NCI-H2029 treated with DMSO at 0.1 percent for 48 hours (cell line): ENCODE results near the gene C3orf20.
"Not testable (repeated sequence)": the region's sequence is repeated elsewhere in the genome, so short reads cannot be mapped to it uniquely, and the experiment has no call there.

Source experiments
- DNase-seq: peaks from one replicate; lab custom pipeline; 2025; lab: John Stamatoyannopoulos, UW

The C3orf20 gene

DNA sequence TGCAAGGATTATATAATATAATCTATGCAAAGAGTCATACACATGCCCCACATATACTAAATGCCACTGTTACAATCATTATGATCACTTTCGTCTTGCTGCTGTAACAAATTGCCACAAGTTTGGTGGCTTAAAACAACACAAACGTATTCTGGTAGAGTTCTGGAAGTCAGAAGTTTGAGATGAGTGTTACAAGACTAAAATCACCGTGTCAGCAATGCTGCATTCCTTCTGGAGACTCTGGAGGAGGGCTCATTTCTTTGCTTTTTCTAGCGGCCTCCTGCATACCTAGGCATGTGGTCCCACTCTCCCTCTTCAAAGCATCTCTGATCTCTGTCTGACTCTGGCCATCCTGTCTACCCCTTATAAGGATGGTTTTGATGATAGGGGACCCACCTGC is 24.7 kb upstream of the C3orf20 start:
- DNase-seq: no peak

DNA sequence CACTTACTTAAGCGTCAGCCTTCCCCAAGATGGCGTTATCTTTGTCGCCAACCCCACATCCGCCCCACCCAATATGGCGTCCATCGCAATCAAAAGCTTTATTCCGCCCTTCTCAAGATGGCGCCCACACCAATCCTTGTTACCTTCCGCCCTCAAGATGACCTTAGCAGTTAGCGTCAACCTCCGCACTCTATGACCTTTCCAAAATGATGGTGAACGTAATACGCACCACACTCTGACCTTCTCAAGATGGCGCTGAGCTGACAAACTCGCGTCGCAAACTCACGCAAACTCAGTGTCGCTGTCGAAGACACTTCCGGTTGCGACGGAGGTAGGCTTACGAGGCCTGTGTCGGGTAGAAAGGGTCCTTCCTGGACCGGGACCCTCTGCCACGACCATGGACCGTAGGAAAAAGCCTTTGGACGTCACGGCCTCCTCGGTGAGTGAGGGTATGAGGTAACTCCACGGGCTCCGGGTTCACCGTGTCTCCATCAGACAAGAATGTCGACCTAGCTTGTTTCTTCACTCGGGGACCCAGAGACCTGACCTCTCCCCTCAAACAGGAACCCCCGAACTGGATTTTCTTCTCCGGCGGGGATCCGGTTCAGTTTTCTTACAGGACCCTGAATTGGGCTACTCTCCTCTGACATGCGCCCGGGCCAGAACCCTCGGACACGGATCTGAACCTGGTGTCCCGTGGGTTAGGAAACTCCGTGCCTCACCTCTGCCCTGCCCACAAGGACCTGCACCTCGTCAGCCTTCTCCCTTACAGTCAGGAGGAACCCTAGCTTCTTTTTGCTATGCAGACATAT is 23.3 kb upstream of the C3orf20 start, which contains the start of gene CCDC174:
Gene CCDC174 (plus strand): TSS at position 323 of the 812 bp plus-strand sequence. CDS start 75 bp downstream, at position 398.
- DNase-seq: peak; percentile 99

DNA sequence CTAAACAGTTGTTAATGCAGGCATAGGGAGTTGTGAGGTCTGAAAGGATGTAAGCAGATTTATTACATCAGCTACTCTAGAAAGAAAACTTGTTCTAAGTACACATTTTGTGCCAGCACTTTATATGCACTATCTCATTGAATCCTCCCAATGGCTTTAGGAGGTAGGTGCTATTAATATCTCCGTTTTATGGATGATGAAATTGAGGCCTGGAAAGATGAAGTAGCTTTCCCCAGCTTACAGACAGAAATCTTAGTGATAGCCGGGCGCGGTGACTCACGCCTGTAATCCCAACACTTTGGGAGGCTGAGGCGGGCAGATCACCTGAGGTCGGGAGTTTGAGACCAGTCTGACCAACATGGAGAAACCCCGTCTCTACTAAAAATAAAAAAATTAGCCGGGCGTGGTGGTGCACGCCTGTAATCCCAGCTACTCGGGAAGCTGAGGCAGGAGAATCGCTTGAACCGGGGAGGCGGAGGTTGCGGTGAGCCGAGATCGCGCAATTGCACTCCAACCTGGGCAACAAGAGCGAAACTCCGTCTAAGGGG is 22.5 kb upstream of the C3orf20 start:
- DNase-seq: not testable (repeated sequence)

DNA sequence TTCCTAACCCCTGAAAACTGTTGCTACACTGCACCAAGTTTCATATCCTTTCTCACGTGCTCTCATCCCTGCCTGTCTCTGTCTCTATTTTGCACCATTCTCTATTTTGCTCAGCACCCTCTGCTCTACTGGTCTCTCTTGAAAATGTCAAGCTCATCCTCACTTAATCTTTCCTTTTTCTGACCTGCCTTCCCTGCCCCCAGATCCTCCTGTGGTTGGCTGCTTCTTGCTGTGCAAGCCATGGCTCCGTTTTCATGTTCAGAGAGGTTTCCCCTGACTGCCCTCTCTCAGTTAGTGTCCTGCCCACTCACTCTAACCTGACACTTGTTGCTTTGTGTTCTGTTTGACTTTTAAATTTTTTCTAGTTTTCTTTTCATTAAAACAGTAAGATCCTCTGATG is 17.4 kb upstream of the C3orf20 start:
- no peak for DNase-seq

DNA sequence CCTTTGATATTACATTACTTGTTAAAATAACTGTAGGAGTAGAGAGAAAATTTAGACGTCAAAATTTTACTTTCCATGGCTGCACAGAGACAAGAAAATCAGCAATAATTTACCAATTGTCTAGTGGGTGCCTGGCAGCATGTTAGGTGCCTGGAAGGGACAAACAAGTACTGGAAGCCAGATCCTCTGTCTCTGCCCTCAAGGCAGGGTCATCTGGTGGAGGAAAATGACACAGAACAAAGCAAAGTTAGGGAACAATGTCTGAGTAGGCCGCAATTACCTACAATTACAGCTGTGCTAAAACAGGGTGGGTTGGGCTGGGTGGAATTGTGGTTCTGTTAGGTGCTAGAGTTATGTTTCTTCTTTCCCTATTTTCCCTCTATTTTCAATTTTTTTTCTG is 16.0 kb upstream of the C3orf20 start:
- no peak for DNase-seq

DNA sequence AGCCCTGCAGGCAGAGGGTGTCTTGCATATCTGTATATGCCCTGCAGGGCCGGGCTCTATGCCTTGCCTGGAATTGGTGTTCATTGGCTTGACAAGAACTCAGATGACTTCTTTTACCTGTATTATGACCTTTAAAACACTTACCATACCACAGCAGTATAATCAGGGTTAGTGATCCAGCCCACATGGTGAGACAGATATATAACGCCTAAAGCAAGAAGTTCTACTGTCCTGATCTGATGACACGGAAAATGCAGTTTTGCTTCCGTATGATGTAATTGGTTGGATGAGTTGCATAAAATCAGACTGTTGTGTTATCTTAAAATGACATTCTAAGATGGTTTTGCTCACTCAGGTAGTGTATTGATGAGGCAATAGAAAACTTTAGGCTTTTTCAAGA is 14.0 kb upstream of the C3orf20 start:
- DNase-seq: no peak

DNA sequence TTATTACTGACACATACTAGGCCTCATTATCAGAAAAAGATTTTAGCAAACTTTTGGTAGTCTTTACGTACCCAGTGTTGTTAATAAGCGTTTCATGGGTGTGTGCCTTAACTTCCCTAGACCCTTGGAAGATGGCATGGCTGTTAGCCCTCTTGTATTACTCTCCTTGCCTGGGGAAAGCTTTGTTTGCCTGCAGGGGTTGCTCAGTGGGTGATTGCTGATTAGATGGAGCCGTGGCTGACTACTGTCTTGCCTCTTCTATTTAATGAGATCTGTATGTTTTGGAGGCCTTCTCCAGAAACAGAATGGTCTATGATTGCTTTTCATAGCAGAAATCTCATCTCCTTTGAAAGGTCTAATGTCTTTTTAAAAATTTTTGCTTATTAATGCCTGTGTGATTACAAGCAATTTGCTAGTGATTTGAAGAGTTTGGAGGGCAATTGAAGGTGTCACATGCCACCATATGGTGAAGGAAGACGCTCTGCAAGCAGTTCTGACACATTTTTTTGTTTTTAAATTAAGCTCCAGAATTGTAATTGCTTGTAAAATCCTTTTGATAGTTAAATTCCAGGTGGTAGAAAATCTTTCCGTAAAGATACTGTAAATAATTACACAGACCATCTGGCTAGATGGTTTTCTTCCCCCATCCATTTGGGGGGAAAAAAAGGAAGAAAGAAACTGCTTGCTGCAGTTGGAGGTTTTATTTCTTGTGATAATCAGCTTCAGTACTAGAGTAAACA is 11.4 kb upstream of the C3orf20 start:
- no peak for DNase-seq

DNA sequence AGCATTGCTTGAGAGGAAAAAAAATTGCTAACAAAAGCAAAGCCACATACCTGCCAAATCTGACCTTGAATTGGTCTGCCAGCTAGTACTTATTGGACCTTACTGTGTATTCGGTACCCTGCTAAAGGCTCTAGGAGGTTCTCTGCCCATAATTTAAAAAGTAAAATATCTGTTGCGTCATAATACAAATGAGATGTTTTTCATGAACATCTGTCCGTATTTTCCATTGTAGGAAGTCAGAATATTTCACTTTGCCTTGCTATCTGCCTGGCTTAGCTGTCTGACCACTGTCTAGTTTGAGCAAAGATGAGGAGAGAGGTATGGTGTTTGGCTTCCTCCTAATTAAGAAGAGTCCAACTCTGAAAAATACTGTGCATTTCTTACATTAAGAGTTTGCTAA is 10.8 kb upstream of the C3orf20 start:
- no peak for DNase-seq

DNA sequence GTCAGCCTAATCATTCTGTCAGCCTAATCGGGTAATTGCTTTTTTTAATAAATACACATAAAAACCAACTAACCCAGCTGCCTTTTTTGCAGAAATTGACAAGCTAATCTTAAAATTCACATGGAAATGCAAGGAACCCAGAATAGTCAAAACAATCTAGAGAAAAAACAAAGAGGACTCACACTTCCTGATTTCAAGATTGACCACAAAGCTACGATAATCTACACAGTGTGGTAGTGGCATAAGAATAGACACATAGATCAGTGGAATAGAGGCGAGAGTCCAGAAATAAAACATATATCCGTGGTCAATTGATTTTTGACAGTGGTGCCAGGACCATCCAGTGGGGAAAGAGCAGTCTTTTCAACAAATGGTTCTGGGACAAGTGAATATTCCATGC is 2.4 kb upstream of the C3orf20 start:
- no peak for DNase-seq

DNA sequence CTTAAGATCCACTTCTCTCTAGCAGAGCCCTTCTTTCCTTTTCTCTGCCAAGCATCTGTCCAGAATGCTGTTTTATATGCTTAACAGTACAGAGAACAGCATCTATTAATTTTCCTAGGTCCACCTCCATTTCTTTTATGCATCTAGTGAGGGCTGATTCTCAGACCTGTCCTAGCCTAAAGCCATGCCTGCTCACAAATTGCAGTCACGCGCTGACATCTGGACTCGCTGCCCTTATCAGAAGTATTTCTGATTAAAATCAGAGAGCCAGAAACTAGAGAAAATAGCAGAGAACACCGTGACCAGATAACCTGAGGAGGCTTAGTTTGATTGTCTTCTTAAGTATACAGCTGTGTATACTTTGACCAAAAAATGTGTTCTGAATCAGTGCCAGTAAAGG is 1.9 kb downstream of the C3orf20 start:
- no peak for DNase-seq

DNA sequence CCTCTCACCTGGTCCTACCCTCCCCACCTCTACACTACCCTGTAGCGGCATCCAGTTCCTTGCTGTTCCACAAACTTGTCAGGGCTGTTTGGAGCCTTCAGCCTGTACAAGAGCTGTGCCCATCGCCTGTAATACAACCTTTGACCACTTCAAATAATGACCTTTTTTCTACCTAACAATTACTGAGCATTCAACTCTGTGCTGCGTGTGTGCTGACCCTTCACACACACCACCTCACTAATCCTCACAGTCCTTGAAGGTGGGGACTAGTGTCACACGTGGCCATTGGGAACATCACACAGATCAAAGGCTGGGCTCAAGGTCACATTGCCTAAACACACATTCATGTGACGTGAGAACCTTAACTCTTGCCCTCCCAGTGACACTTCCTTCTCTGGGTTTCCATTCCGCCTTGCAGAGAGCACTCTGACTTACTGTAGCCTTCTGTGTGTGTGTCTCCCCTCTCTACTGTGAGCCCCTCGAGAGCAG is 3.1 kb downstream of the C3orf20 start:
- DNase-seq: no peak

DNA sequence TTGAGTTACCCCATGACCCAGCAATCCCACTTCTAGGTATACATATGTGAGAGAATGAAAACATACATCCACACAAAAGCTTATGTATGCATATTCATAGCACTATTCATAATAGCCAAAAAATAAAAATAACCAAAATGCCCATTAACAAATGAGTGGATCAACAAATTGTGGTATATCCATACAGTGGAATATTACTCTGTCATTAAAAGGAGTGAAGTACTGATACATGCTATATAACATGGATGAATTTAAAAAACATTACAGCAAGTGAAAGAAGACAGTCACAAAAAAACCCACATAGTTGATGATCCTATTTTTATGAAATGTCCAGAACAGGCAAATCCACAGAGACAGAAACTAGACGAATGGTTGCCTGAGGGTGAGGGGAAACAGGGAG is 5.2 kb downstream of the C3orf20 start:
- DNase-seq: no peak

DNA sequence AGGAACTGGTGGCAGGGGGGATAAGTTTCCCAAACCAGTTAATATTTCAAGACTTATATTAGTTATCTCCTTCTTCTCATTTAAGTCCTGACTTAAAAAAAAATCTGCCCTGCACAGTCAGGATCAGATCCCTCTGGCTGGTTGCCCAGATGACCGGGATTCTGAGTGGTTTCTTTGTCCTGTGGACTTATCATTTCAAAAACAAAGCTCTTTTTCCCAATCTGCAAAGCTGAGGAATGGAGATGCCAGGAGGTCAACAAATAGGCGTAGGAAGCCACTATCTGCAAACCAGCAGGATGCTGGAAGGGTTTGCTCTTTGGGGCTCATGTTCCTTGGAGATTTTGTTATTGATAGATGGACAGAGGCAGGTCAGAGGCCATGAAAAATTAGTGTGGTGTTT is 5.8 kb downstream of the C3orf20 start:
- no peak for DNase-seq

DNA sequence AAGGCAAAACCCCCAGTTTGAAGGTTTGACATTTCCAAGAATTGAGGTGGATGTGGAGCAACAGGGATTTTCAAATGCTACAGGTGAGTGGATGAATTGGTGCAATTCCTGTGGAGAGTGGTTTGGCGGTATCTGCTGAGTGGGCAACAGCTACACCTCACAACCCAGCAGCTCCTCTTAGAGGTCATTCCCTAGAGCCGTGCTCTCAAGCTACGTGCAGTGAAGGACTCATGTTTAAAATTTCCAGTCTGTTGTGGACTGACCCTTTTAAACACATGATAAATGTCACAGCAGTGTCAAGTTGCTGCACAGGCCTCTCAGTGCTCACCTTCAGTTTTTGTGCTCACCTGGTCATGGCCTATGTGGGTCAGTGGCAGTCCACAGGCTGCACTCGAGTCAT is 9.5 kb downstream of the C3orf20 start:
- DNase-seq: no peak

DNA sequence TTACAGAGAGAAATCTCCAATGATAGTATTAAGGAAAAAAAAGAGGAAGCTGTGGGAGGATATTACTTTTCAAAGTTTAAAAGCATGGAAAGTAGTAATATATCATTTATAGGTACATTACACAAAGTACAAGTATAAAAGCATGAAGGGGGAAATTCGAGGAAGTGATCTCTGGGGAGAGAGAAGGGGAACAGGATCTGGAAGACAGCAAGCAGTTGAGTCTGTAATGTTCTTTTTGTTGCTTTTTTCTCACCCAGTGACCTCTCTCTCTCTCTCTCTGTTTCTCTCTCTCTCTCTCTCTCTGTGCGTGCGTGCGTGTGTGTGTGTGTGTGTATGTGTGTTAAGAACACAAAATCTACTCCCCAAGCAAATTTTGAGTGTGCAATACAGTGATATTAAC is 10.2 kb downstream of the C3orf20 start:
- DNase-seq: no peak

DNA sequence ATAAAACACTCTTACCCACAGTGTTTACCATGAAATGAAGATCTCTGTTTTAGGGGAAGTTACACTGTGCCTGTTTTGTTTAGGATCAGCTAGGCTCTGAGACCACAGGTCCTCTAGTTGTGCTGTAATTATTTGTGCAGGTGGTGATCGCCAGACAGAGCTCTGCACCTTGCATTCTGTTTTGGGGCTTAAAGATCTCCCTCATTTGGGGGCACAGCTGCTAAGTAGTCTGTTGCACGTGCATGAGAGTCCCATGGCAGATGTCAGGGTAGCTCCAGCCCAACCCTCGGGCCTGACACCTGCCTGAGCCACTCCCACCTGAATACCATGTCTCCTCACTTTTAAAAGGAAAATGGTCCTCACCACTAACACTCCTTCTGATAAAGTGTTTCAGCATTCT is 12.4 kb downstream of the C3orf20 start:
- DNase-seq: no peak

DNA sequence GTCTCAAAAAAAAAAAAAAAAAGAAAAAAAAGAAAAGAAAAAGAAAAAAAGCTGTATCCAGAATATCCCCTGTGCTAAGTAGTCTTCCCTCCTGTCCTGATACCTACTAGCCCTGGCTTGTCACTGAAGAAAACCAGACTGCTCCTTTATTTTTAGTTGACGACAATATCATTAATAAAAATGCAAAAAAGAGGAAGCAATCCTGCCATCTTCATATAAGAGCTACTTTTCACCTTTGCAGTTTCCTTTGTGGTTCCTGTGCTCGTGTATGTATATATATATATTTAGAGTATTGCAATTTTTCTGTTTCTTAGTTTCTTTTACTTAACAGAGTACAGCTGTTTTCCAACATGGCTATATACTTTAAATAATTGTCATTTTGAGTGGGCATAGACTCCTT is 13.6 kb downstream of the C3orf20 start:
- DNase-seq: no peak

DNA sequence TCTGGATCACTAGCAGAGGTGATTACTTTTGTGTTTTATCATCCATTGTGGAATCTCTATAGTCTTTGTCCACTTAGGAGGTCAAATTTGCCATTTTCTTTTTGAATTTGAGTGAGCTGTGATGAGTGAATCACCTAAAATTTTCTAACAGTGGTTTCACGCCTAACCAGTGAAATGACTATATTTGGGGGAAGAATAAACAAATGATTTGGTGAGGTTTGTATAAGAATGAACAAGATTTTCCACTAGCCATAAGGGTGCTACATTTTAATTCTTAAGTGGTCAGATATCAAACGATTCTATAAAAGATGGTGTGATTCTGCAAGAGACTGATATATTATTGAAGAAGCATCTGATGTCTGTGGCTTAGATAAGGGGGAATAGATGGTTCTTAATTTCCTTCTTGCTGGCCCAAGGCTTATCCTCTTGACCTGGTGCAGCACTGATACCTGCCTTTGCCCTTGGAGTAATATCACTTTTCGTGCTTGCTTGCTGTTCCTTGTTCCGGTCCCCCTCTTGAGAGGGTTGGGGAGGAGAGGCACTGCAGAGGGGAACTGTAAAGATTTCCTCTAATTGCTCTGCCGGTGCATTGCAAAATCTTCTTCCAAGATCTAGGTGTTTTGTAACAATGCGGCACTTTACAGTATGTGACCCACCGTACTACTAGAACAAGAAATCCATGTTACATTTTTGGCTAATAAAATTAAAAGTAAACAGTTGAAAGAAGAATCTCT is 14.5 kb downstream of the C3orf20 start:
- no peak for DNase-seq

DNA sequence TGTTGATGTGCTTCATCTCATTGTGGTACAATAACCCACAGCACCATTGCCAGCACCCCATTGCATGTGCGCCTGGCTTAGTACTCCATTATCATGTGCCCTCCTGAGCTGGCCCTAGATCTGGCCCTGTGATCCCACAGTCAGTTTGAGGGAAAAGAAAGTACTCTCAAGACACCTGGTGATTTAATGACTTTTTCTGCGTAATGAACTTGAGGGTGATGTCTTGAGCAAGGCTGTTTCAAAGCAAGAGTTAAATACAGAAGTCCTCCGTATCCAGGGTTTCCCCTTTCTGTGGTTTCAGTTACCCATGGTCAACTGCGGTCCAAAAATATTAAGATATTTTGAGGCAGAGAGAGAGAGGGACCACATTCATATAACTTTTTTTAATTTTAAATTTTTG is 16.3 kb downstream of the C3orf20 start:
- no peak for DNase-seq

DNA sequence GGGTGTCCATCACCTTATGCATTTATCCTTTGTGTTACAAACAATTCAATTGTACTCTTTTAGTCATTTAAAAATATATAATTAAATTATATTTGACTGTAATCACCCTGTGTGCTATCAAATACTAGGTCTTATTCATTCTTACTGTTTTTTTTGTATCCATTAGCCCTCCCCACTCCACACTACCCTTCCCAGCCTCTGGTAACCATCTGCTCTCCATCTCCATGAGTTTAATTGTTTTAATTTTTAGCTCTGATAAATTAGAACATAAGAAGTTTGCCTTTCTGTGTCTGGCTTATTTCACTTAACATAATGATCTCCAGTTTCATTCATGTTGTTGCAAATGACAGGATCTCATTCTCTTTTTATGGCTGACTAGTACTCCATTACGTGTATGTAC is 16.8 kb downstream of the C3orf20 start:
- DNase-seq: no peak

DNA sequence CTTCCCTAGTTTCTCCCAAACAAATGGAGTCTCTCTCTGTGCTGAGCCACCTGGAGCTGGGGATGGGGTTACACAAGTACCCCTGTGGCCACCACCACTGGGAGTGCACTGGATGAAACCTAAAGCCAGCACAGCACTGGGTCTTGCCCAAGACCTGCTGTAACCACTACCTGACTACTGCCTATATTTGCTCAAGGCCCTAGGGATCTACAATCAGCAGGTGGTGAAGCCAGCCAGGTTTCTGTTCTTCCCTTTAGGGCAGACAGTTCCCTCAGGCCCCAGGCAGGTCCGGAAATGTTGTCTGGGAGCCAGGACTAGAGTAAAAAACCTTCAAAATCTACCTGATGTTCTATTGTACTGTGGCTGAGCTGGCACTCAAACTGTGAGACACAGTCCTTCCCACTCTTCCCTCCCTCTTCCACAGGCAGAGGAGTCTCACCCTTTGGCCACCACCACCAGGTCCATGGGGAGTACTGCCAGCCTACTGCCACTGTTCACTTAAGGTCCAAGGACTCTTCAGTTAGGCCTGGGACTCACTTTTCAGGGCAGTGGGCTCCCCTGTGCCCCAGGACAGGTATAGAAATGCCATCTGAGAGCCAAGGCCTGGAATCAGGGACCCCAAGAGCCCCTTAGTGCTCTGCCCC is 23.8 kb downstream of the C3orf20 start:
- DNase-seq: no peak

DNA sequence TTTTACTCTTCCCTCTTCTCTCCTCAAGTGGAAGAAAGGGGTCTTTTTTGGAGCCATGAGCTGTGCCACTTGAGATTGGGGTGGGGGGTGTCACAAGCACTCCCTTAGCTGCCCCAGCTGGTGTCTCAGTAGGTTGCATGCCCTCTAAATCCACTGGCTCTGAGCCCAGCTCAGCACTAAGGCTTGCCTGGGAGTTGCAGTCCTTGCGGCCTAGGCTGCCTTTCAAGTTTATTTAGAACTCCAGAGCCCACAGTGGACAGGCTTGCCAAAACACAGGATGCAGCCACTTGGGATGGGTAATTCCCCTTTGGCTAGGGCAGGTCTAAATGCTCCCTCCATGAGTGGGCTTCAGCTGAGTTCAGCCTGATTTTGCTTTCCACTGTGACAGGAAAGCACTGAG is 24.7 kb downstream of the C3orf20 start:
- DNase-seq: no peak
